DMS53 treated with DMSO at 0.1 percent for 48 hours (cell line): Measurements from ENCODE around the gene ANO9.
"Not testable (repeated sequence)": the region's sequence is repeated elsewhere in the genome, so short reads cannot be mapped to it uniquely, and the experiment has no call there.

Experiments
- DNase-seq: peaks from one replicate; lab custom pipeline; 2025; ENCODE audit not compliant: unreplicated experiment; lab: John Stamatoyannopoulos, UW

ANO9 gene

DNA sequence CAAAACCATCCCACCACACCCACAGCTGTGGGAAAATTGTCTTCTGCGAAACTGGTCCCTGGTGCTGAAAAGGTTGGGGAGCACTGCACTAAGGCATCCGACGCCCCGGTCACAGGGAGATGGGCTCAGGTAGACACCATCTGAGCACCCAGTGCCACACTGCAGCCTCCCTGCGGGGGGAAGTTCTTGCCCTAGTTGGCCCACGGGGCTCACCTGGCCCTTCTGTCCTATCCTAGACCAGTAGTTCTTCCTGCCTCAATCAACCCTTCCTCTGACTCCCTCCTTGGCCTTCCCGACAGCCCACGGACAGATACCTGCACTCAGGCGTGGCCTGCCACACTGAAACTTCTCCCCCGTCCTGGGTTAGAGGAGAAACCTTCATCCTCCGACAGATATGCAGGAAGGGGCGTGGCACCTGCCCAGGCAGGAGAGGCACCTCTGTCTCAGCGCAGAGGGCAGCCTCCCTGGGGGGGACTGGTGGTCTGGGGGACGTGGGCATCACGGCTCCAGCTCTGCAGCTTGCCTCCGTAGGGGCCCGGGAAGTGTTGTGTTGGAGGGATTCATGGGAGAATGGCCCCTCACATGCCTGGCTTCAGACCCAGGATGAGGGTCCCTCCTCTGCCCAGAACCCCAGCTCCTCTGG, 4.5 kb downstream of the ANO9 start:
- DNase-seq, result no peak

DNA sequence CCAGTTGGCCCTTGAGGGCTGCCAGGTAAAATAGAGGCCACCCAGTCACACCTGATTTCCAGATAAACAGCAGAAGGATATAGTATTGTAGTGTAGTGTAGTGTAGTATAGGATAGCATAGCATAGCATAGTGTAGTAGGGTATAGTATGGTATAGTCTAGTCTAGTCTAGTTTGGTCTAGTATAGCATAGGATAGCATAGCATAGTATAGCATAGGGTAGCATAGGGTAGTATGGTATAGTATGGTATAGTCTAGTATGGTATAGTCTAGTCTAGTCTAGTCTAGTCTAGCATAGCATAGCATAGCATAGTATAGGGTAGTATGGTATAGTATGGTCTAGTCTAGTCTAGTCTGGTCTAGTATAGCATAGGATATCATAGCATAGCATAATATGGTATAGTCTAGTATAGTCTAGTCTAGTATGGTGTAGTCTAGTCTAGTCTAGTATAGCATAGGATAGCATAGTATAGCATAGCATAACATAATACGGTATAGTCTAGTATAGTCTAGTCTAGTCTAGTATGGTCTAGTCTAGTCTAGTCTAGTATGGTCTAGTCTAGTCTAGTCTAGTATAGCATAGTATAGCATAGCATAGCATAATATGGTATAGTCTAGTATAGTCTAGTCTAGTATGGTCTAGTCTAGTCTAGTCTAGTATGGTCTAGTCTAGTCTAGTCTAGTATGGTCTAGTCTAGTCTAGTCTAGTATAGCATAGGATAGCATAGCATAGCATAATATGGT, 6.6 kb downstream of the ANO9 start:
- not testable (repeated sequence) for DNase-seq

DNA sequence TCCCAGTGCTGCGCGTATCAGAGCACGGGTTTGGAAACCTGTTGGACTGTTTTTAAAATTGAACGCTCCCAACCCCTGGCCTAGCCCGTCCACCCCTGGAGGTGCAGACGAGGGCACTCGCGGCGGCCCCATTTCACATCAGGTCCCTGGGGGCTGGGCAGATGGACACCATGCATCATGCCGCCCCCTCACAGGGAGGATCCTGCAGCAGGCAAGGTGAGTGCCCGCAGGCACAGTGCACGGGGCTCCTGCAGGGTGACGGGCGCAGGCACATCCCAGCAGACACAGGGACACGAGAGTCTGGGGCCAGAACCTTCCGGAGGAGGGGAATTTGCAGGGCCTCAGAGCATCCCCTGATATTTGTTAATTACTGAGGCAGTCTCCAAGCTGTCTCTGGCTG, 7.3 kb downstream of the ANO9 start:
- no peak for DNase-seq

DNA sequence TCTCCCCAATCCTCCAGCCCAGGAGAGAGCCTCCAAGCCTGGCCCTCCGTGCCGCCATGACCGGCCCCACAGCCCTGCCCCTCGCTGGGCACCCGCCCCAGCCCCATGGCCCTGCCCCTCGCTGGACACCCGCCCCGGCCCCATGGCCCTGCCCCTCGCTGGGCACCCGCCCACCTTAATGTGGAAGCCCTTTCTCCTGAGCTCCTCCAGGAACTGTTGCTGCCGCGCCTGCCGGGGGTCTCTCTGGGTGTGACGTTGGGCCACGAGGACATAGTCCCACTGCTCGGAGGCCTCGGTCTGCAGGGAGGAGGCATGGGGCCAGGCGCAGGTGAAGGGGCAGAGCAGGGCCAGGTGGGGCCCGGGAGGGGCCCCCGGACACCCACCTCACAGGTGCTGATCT, 8.2 kb downstream of the ANO9 start:
- no peak for DNase-seq

DNA sequence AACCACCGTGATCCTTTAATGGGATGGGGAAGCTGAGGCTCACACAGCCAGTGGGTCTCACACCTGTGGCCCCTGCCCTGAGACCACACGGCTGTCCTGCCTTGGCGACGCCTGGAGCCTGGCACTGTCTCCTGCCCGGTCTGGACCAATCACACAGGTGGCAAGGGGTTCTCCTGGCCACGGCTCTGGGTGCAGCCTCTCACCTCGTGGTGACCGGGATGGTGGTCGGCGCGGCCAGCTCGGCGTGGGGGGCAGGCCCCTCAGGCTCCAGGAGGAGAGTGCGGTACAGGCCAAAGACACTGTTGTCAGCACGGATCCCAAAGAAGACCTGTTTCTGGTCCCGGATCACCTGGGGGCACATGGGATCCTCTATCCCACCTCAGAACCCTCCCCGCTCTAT, 8.7 kb downstream of the ANO9 start:
- no peak for DNase-seq

DNA sequence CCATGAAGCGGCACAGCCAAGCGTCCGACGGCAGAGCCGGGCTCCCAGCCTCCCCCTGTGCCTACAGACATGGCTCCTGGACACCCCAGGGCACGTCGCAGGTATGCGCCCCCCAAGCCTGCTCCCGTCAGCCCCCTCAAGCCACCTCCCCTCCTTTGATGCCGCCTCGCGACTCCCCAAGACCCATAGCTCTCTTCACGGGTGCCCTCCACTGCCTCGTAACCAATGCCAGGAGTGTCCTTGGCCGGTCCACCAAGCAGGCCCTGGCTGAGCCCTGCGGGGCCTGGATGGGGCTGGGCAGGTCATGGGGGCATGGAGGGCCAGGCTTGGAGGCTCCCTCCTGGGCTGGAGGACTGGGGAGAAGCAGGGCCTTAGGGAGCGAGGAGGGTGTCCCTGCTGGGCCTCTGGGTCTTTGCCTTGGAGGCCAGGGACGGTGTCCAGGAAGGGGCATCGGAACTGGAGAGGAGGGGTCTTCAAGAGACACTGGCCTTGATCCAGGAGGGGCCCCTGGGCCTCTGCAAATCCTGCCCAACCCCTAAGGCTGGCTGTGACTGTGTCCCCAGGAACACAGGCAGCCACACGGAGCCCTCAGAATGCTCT, 9.2 kb downstream of the ANO9 start:
- no peak for DNase-seq

DNA sequence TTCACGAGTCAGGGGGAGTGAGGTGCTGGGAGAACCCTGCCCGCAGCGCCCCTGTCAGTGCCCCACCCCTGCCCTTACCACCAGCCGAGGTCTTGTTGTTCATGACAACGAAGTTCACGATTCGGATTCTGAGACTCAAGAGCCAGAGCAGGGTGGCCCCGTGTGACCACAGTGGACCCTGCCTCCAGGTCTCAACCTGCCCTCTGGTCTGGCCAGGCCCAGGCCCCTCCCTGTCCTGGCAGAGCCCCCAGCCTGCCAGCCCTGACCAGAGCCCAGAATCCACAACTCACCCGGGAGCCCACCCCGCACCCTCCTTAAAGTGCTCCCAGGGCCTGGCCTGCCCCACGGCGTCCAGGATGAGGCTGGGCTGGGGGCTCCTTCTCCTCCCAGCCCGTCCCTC, 9.9 kb downstream of the ANO9 start:
- DNase-seq, result no peak

DNA sequence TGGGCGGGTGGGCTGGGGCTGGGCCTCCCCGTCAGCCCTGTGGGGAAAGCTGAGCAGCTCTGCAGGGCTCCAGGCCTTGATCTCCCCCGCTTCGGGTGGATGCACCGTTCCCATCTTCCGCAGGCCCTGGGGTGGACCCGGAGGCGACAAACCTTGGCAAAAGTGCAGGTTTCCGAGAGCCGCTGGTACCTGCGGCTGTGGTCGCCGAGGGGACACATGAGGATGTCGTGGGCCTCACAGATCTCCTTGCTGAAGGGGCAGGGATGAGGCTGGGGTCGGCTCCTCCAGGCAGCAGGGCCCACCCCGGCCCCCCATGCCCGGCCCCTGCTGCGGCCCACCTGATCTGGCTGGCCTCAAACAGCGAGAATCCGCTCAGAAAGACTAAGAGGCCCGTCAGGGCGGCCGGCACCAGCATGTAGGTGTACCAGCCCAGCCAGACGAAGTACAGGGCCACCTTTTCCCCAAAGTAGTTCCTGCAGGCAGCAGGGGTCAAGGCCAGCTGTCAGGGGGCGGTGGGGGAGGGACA, 11.8 kb downstream of the ANO9 start:
- DNase-seq, result no peak

DNA sequence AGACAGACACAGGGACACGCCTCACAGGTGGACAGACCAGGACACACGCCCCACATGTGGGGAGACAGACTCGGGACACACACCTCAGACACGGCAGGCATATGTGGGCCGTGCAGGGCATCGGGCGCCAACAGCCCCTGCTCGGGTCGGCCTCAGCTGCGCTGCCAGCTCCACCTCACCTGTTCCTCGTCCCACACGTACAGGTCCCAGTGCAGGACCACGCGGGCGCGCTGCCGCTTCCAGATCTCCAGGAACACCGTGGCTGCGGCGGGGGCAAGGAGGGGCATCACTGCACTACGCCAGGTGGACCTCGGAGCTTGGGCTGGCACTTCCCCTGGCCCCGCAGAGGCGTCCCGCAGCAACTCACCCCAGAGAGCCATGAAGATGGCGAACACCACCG, 12.4 kb downstream of the ANO9 start:
- DNase-seq, result no peak

DNA sequence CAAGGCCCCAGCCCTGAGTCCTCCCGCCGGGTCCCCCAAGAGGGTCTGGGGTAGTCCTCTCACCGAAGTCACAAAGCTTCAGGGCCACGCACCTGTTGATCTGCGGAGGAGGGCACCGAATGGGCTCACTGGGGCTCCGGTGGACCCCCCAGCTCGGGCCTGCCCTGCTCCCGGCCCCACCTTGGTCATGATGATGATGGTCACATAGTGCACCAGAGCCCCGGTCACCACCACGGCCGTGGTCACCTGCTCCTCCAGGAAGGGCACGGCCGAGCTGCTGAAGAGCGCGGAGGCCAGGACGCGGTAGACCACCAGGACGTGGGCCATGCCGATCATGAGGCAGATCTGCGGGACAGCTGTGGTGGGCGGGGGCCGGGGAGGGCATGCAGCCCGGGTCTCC, 13.5 kb downstream of the ANO9 start:
- no peak for DNase-seq

DNA sequence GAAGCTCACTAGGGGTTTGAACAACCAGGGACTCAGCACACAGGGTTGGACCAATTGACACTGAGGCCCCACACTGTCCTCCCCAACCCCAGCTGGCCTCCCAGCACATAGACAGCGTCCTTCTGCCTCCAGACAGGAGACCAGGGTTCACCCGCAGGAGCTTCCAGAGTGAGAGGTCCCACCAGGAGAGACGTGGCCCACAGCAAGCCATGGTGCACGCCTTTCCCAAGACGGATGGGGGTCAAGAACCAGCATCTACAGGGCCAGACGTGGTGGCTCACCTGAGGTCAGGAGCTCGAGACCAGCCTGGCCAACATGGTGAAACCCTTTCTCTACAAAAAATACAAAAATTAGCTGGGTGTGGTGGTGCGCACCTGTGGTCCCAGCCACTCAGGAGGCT, 15.0 kb downstream of the ANO9 start:
- DNase-seq, result no peak

DNA sequence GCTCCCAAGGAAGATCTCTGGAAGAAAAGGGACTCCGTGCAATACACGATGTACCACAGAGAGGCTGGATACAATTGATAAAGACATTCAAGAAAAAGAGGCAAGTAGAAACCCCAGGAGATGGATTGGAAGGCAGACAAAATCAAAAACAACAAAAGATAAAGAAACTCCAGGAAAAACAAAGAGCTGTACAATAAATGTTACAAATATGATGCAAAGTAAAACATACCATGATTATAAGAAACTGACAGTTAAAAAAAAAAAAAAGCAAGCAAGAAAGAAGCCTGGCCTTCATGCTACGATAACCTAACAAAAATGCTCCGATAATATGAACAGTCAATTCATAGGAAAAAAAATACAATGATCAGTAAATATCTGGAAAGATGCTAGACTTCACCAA, 16.5 kb downstream of the ANO9 start:
- DNase-seq, result no peak

DNA sequence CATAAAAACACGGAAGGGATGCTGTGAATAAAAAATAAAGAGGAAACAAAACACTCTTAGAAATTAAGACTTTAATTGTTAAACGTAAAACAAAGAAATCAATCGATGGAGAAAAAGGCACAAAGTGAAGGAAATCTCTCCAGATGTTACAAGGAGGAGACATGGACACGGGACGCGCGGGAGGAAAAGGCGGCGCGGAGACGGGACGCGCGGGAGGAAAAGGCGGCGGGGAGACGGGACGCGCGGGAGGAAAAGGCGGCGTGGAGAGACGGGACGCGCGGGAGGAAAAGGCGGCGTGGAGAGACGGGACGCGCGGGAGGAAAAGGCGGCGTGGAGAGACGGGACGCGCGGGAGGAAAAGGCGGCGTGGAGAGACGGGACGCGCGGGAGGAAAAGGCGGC, 17.0 kb downstream of the ANO9 start:
- not testable (repeated sequence) for DNase-seq

DNA sequence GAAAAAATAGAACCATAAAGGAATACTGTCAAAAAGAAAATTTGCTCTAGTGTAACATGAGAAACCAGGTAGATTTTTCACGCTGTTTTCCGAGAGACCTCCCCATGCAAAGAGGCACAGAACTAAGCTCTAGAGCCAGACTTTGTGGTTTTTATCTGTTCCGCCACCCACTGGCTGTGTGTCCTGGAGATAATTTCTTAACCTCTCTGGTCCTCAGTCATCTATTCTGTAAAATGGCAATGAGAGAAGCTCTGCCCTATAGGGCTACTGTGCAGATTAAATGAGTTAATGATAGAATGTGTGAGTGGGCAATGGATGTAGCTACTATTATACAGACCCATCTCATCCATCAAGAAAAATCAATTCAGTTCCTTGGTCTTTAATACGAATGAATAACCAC, 17.6 kb downstream of the ANO9 start:
- no peak for DNase-seq

DNA sequence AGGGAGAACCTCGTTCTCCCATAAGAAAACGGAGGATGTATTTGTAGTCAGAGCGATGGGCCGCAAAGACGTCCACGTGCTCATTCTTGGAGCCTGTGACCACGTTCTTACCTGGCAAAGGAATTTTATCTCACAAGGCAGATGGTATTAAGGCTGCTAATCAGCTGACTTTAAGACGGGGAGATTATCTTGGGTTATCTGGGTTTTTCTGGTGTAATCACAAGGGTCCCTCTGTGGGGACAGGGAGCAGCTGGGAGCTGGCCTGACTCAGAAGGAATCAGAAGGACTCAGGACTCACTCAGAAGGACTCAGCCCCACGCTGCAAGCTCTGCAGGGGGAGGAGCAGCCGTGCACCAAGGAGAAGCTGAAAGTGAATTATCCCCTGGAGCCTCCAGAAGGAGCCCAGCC, 19.6 kb downstream of the ANO9 start:
- DNase-seq, result no peak

DNA sequence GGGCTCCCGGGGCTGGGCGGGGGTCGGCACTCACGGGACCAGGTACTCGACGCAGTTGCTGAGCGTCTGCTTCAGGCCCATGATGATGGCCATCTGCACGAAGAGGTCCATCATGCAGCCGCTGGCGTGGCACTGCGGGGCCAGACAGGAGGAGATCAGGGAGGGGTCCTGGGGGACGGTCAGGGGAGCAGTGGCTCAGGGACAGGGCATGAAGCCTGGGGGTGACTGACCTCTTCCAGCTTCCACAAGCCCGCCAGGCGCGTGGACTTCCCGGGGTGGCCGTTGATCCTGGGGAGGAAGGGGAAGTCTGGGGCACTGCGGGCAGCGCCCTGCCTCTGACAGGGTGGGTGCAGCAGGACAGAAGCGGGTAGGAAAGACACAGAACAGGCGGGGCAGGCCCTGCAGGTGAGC, 20.9 kb downstream of the ANO9 start:
- DNase-seq, result no peak

DNA sequence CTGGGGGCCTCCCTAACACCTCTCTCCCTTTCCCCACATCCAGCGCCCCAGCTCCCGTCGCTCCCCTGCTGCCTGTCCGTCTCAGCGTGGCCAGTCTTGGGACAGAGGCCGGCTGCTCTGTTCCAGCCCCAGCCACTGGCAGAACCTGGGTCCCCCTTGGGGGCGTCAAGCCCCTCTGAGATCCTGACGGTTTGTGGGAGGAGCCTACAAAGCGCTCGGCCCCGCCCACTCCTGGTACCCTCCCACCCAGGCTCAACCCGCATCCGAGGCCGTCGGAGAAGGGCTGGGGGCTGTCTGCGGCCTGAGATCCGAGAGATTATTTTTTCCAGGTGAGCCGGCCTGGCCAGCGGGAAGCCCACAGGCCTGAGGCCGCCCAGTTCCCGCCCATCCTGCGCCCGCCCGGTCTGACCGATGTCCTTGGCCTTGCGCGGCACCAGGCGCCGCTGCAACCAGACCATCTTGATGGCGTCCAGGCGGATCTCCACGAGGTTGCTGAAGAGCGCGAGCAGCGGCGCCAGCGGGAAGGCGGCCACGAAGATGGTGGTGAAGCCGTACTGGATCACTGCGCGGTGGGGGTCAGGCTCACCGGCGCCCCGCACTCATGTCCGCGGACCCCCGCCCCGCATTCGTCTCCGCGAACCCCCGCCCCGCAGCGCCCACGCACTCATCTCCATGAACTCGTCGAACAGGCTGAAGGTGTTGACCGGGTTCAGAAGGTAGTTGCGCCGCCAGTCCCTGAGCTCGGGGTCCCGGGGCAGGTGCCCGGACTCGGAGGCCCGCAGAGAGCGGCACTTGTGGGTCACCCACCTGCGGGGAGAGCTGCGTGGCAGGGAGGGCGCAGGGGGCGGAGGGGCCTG, 21.5 kb downstream of the ANO9 start:
- no peak for DNase-seq

DNA sequence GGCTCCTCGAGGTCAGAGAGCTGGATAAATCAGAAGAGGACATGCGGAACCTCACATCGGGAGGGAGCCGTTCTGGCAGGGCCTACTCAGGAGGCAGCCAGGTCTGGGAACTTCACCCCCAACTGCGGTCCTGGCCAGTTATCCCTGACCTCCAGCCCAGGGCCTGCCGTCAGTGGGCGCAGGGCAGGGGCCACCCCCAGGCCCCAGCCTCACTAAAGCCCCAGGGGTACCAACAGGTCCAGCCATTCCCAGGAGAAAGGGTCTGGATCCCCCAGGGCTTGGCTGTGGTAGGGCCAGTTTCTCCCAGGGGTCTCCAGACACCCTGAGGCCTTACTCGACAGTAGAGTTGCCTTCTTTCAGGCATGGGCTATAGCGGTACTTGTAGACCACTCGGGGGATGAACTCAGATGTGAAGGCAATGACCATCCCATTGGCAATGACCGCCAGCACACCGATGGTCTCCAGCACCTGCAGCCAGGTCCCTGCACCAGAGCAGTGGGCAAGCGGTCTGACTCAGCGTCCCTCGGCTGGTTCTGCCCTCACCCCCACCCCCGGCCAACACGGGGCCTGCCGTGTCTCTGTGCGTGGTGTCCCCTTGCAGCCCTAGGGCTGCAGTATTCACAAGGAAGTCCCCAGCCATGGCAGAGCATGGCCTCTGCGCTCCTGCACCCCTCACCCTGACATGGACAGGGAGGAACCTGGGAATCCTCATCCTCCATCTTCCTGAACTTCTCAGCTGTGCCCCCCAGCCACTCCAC, 22.4 kb downstream of the ANO9 start:
- DNase-seq, result no peak

DNA sequence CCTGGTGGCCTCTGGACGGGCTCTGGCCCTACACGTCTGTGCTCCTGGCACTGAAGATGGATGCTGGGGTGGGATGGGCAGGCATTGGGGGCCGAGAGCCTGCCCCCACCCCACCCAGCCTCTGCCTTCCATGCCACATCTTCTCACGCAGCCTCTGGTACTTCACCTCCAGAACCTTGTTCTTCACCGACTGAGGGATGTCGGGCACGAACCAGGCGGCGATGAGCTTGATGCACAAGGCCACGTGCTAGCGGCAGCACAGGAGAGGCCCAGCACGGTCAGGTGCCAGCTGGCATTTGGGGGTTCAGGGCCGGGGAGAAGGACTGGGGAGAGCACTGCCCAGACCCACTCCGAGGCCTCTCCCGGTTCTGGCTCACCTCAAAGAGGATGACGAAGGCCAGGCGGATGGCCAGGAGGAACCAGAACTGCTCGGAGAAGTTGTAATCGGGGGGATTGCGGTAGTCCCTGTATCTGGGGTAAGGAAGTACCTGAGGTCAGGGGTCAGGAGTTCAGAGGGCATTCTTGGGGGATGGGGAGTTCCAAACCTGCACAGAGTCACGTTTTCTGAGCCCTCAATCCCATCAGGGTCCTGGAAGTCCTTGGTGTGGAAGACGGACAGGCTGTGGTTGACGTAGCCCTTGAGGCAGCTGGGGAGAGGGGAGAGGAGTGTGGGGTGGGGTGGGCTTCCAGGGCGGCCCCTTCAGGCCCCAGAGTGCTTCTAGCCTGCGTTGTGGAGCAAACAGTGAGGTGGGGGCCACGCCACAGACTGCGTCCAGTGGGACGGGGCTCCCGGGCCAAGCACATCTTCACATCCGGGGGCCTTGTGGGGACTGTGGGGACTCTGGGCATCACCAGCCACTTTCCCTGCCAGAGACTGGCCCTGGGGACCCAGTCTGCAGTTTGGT, 23.2 kb downstream of the ANO9 start:
- DNase-seq, result no peak
